Large intestine (tissue), 3 donors: ENCODE data around the gene SCUBE1. TPM values are rescaled to one million over a fixed set of nuclear protein-coding genes. Genes with fewer than 3 reads are reported as not detected.

Experiments used
- DNase-seq, 2 donors: peaks; one replicate each; pipeline versions ENCODE4 v3.0.0 to v3.0.0-alpha.2; 2013
- H3K27ac ChIP-seq: one replicate; pipeline ENCODE4 v1.5.1; 2013; ENCODE audit warnings: low read length
- H3K27me3 ChIP-seq: 2 replicates; pipeline ENCODE4 v1.6.1; 2013; ENCODE audit warnings: low read length; ENCODE audit not compliant: control insufficient read depth, insufficient read depth
- H3K36me3 ChIP-seq: 2 replicates; pipeline ENCODE4 v1.6.1; 2013; ENCODE audit warnings: low read length; ENCODE audit not compliant: control insufficient read depth, insufficient read depth
- H3K4me1 ChIP-seq: one replicate; pipeline ENCODE4 v1.6.1; 2013; ENCODE audit warnings: low read length; ENCODE audit not compliant: control insufficient read depth, insufficient read depth
- H3K4me3 ChIP-seq: one replicate; pipeline ENCODE4 v1.5.1; 2013; ENCODE audit warnings: low read length
- H3K9me3 ChIP-seq: one replicate; pipeline ENCODE4 v1.6.1; 2013; ENCODE audit warnings: mild to moderate bottlenecking, low read depth, low read length, moderate library complexity; ENCODE audit not compliant: control insufficient read depth
- WGBS: methylation state at CpG from one replicate; pipeline ENCODE4 v1.1.5; 2013; ENCODE audit warnings: low lambda C conversion rate; ENCODE audit not compliant: insufficient coverage; 5-methylcytosine and 5-hydroxymethylcytosine counted together
- polyA plus RNA-seq: library from polyadenylated mRNA; unstranded; fragments of 120-200 nt; gene quantifications from one replicate; pipeline ENCODE4 v1.2.1, GENCODE V29; 2013

SCUBE1 gene
- polyA plus RNA-seq, 1 donor = 4.4 TPM

DNA sequence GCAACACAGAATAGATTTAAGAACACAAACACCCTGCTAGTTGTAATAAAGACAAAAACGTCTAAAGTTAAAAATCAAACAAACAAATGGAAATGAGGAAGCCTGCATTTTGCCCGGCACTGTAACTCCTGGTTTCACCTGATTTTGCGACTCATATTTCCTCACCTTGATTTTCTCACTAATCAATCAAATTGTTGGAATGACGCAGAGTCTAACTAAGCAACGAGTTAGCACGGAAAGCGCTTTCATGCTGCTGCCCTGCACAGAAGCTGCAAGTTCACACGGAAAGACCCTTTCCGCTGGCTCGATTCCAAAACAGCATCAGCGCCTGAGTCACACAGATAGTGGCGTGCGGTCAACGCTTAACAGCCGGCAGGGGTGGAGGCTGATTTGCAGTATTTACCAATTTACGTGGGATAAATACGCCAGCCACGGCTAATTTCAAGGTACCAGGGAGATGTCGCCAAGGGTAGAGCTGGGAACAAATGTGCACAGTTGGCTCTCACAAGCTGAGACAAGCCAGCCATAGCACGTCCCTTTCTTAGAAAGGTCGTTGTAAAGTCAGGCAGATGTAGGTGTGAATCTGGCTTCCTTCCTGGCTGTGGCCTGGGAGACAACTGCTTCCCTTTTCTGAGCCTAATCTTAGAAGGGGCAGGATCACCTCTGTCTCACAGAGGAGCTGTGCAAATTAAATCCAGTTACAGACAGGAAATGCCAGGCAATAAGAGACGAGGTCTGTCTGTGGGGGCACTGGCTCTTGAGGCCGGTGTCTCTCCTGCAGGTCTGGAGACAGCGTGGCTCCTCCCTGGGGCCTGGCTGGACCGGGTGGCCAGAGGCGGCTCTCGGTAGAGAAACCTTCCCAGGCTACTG is 79.3 kb downstream of the SCUBE1 start:
- H3K27me3 ChIP-seq = peaks cover 12% of the 10 kb centered on the region
- H3K27ac ChIP-seq = peak overlapping the region; percentile 45
- H3K4me3 ChIP-seq = no peak overlapping the region
- DNase-seq = peak; percentile 59 to 80
- H3K9me3 ChIP-seq = no peaks in the 10 kb centered on the region
- peaks cover 8% of the 10 kb centered on the region for H3K4me1 ChIP-seq
- no peaks in the 10 kb centered on the region for H3K36me3 ChIP-seq
- WGBS = no CpG with 5 or more reads among the region's 27 CpGs

DNA sequence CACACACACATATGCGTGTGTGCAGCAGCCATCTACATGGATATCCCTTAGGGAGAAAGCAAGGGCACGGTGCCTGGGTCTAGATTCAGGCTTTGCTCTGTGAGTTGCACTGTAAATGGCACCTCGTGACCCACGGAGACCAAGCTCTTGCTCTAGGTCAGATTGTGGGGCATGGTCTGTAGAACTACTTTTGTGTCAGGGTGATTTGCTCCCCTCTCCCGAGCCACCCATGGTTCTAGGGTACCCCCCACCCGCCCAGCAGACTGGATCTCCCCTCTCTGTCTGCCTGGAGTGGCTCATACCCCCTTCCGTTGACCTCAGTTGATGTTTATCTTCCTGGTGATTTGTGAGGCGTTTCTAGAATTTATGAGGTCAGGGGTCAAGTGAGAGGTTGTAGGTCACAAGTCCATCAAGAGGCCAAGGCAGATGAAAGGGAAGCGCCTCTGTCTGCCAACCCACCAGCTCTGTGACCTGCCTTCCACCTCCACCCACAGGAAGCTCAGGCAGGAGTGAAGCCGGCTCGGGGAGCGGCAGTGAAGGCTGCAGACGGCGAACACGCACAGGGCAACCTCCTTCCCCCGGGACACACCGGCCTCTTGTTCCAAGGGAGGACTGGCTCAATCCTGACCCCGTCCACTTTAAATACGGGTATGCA is 80.1 kb downstream of the SCUBE1 start:
- H3K4me3 ChIP-seq = no peak overlapping the region
- WGBS = no CpG with 5 or more reads among the region's 19 CpGs
- H3K4me1 ChIP-seq = peaks cover 8% of the 10 kb centered on the region
- peaks cover 12% of the 10 kb centered on the region for H3K27me3 ChIP-seq
- H3K9me3 ChIP-seq = no peaks in the 10 kb centered on the region
- no peak overlapping the region for H3K27ac ChIP-seq
- DNase-seq = no peak
- no peaks in the 10 kb centered on the region for H3K36me3 ChIP-seq

DNA sequence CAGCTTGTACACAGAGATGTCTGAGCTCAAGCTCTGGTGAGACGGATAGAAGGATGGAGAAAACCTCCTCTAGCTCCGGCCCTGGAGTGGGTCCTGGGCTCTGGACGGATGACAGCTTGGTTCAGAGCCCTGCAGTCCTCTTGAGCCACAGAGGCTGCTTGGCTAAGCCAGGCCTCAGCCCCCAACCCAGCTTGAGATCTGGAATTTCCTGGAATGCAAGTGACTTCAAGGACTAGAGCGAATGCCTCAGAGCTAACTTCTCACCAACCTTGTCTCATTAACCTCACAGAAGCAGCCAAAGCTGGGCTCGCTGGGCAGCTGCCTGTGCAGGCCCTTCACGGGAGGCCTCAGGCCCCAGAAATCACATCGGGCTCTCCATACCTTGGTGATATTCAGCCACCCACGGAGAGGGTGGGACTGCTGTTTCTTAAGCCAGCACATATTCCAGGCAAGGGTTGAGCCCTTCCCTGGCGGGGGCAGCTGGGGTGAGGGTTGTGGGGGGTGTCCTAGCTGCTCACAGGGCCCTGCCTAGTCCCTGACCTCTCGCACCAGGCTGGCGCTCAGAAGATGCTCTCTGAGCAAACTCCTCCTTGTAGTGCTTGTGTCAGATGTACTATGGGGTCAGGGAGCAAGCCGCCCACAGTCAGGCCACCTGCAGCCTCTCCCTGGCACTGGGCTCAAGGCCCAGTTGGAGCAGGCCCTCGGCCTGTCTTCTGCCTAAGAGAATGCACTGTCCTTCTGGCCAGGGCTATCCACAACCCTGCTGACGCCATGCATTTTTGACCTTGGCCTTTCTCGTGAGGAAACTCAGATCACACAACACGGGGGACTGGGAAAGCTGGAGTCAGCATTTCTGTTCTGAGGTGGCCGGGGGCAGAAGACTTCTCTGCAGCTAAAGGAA is 82.6 kb downstream of the SCUBE1 start:
- peaks cover 12% of the 10 kb centered on the region for H3K27me3 ChIP-seq
- peaks cover 8% of the 10 kb centered on the region for H3K4me1 ChIP-seq
- no peaks in the 10 kb centered on the region for H3K9me3 ChIP-seq
- H3K36me3 ChIP-seq = no peaks in the 10 kb centered on the region
- no peak overlapping the region for H3K27ac ChIP-seq
- WGBS = no CpG with 5 or more reads among the region's 17 CpGs
- DNase-seq = no peak
- H3K4me3 ChIP-seq = no peak overlapping the region

DNA sequence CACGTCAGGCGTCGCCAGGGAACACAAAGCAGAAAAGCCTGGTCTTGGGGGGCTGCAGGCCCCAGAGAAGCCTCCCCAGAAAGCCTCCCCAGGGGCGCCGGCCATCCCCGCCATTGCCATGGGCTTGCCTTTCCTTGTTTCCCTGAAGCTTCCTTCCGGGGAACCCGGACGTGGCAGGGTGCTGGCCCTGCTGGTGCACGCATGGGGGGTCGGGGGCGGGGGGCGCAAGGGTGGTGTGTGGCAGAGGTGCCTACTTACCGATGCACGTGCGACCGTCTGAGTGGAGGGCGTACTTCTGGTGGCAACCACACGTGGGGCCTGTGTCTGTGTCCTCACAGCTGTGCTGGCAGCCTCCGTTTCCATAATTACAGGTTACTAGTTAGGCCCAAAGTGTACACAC is 85.2 kb downstream of the SCUBE1 start:
- H3K4me3 ChIP-seq = no peak overlapping the region
- no CpG with 5 or more reads among the region's 20 CpGs for WGBS
- DNase-seq = no peak
- no peaks in the 10 kb centered on the region for H3K4me1 ChIP-seq
- H3K36me3 ChIP-seq = no peaks in the 10 kb centered on the region
- H3K27me3 ChIP-seq = no peaks in the 10 kb centered on the region
- no peaks in the 10 kb centered on the region for H3K9me3 ChIP-seq
- H3K27ac ChIP-seq = no peak overlapping the region

DNA sequence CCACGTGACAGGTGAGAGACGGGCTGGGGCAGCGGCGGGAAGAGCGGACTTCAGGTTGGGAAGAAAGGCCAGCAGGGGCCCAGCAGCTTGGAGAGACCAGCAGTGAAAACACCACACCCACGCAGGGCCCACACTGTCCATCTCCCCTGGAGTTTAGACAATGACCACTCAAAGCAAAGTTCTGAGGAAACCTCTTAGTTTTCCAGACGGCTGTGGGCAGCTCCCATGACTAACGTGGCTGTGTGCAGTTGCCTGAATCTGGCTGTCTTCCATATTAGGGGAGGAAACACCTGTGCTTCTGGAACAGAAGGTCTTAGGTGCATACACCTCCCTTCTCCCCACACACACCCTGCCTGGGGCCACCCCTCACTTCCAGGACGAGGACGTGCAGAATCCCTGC is 85.6 kb downstream of the SCUBE1 start:
- H3K27ac ChIP-seq = no peak overlapping the region
- no peak overlapping the region for H3K4me3 ChIP-seq
- no peaks in the 10 kb centered on the region for H3K4me1 ChIP-seq
- WGBS = no CpG with 5 or more reads among the region's 10 CpGs
- DNase-seq = no peak
- H3K9me3 ChIP-seq = no peaks in the 10 kb centered on the region
- H3K36me3 ChIP-seq = no peaks in the 10 kb centered on the region
- peaks cover 2% of the 10 kb centered on the region for H3K27me3 ChIP-seq

DNA sequence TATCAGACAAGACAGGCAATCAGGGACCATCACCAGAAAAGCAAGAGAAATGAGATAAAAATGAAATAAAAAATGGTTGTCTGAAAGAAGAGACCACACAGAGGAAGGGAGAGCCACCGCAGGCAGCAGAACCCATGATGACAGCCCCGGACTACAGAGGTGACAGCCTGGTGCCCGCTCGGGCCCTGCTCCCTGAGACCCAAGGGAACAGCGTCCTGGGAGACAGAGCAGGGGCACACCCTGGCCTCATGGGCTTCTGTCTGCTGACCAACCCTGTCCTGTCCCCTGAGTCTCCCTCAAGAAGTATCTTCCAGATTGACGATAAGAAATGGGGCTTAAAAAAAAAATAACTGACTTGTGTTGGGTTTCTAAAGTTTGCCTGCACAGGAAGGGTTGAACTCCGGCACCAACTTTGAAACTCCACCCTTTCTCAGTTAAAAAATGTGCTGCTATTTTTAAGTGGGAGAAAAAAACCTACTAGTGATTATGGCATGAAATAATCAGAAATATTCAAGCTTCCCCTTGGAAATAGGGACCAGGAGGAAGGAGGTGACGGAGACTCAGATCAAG is 86.1 kb downstream of the SCUBE1 start:
- Histone ChIP-seq H3K27ac (no peak overlapping the region), H3K4me3 (no peak overlapping the region), H3K27me3 (peaks cover 4% of the 10 kb centered on the region), H3K36me3 (no peaks in the 10 kb centered on the region), H3K9me3 (no peaks in the 10 kb centered on the region), H3K4me1 (no peaks in the 10 kb centered on the region)
- DNase-seq = no peak
- 100% methylated on average over 1 of the region's 8 CpGs for WGBS

DNA sequence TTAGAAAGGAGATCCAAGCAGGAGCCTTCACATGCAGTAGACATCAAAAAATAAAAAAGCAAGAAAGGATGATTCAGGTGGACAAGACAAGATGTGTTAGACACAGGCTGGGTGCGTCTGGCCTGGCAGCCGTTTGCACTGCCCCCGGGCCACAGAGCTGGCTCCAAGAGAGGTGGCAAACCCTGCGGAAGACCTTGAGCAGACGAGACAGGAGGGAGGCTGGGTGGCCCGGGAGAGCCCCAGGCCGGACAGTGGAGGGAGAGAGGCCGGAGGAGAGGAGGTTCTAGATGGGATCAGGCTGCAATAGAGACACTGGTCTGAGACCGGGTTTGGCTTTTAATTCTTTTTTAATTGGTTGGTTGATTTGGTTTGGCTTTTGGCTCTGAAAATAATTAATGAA is 86.6 kb downstream of the SCUBE1 start:
- WGBS = no CpG with 5 or more reads among the region's 9 CpGs
- DNase-seq = no peak
- Histone ChIP-seq H3K36me3 (no peaks in the 10 kb centered on the region), H3K27ac (no peak overlapping the region), H3K4me1 (no peaks in the 10 kb centered on the region), H3K9me3 (no peaks in the 10 kb centered on the region), H3K4me3 (no peak overlapping the region), H3K27me3 (peaks cover 8% of the 10 kb centered on the region)

DNA sequence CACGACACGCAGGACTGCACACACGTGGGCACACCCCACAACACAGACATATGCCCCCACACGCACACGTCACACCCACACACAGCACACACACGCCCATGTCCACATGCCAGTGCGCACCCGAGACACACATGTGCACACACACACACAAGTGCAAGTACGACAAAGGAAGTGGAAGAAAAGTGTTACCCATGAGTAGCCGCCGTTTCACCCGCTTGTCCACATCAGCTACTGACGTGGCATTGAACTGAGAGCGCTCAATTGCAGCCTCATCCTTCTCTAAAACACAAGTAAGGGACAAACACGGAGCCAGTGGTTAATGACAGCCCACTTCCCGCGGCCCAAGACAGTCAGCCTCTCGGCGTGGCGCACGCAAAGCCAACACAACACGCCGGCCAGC is 87.9 kb downstream of the SCUBE1 start:
- Histone ChIP-seq H3K27me3 (peaks cover 8% of the 10 kb centered on the region), H3K36me3 (no peaks in the 10 kb centered on the region), H3K27ac (no peak overlapping the region), H3K9me3 (no peaks in the 10 kb centered on the region), H3K4me3 (no peak overlapping the region), H3K4me1 (no peaks in the 10 kb centered on the region)
- no CpG with 5 or more reads among the region's 23 CpGs for WGBS
- no peak for DNase-seq

DNA sequence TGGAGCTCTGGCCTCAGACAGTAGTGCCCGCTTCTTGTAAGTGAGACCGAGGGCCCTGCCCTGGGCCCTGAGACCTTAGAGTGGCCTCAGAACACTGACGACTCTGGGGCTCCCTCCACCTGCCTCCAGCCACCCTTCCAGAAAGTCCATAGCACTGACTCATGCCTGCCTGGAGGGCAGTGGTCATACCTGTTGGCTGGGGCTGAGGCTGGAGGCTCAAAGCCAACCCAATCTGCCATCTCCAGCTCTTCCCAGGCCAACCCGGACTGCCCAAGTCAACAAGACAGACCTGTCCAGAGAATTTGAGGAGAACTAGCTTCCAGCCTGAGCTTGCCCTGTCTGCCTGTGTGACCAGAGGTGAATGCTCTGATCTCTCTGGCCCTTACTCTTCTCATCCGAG is 89.3 kb downstream of the SCUBE1 start:
- H3K4me1 ChIP-seq = no peaks in the 10 kb centered on the region
- no peaks in the 10 kb centered on the region for H3K36me3 ChIP-seq
- no peak overlapping the region for H3K4me3 ChIP-seq
- WGBS = no CpG with 5 or more reads among the region's 5 CpGs
- no peaks in the 10 kb centered on the region for H3K9me3 ChIP-seq
- H3K27ac ChIP-seq = no peak overlapping the region
- DNase-seq = no peak
- peaks cover 8% of the 10 kb centered on the region for H3K27me3 ChIP-seq

DNA sequence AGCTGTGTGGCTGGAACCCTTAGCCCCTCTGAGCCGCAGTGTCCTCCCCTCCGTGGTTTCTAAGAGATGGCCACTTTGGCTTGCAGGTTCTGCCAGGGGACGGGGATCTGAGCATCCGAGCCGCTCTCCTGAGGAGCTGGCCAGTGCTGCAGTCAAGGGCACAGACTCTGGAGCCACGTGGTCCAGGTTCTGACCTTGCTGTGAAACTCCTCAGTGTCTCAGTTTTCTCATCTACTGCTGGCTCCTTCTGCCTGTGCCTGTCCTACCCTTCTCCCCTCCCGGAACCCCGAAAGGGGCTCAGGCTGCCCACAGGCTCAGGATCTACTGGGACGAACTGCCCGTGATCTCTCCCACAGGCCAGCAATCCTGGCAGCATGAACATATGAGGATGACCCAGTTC is 90.9 kb downstream of the SCUBE1 start:
- no CpG with 5 or more reads among the region's 10 CpGs for WGBS
- H3K27me3 ChIP-seq = peaks cover 8% of the 10 kb centered on the region
- DNase-seq = no peak
- H3K4me3 ChIP-seq = no peak overlapping the region
- no peak overlapping the region for H3K27ac ChIP-seq
- H3K4me1 ChIP-seq = no peaks in the 10 kb centered on the region
- H3K9me3 ChIP-seq = no peaks in the 10 kb centered on the region
- H3K36me3 ChIP-seq = no peaks in the 10 kb centered on the region
